HEK293 (cell line): ENCODE data around the gene LCNL1.

Experiments used
- CTCF ChIA-PET: fragments of 350-600 bp; formaldehyde crosslinking; extraction: SDS; loops from one replicate; lab custom pipeline; 2021; ENCODE audit warnings: antibody characterized with exemption; lab: Yijun Ruan, JAX
- POLR2A ChIA-PET: fragments of 300-600 bp; formaldehyde crosslinking; extraction: SDS; loops from one replicate; lab custom pipeline; 2020; ENCODE audit warnings: antibody characterized with exemption, inconsistent platforms; lab: Yijun Ruan, JAX
- H3K27ac ChIP-seq: fragments of 200-500 bp; sonication (Bioruptor generic); 2 replicates; pipeline ENCODE4 v1.5.1; 2014; ENCODE audit warnings: low read depth, low read length, control low read depth, inconsistent platforms; ENCODE audit errors: extremely low read depth
- H3K36me3 ChIP-seq, 2 experiments: fragments of 200-500 bp in 1 of 2; sonication (Bioruptor generic) in 1 of 2; 1 replicate in 1 of 2; 2 replicates in 1 of 2; pipeline ENCODE4 v1.5.1; 2014 to 2017; ENCODE audit warnings: inconsistent platforms in 2 of 2, low read length in 2 of 2; ENCODE audit not compliant: control insufficient read depth in 2 of 2, insufficient read depth in 1 of 2
- H3K4me1 ChIP-seq: fragments of 200-500 bp; sonication (Bioruptor generic); 2 replicates; pipeline ENCODE4 v1.5.1; 2014; ENCODE audit warnings: mild to moderate bottlenecking, low read length, inconsistent platforms; ENCODE audit not compliant: control insufficient read depth, insufficient read depth
- H3K4me3 ChIP-seq: 2 replicates; pipeline ENCODE4 v1.5.1; 2011; ENCODE audit warnings: low read depth, mild to moderate bottlenecking, control low read depth, low read length, moderate library complexity
- H3K9me3 ChIP-seq: fragments of 200-500 bp; sonication (Bioruptor generic); 2 replicates; pipeline ENCODE4 v1.5.1; 2014; ENCODE audit warnings: low read depth, low read length, inconsistent platforms; ENCODE audit not compliant: control insufficient read depth, insufficient read depth
- BCL11A ChIP-seq: fragments of 450-650 bp; formaldehyde crosslinking; IDR thresholded peaks from 2 replicates; pipeline ENCODE4 v1.5.1; 2016; ENCODE audit warnings: low read depth, missing biosample characterization, missing genetic modification characterization
- EGR2 ChIP-seq: fragments of 450-650 bp; formaldehyde crosslinking; IDR thresholded peaks from 2 replicates; pipeline ENCODE4 v1.5.1; 2016; ENCODE audit warnings: low read depth, missing biosample characterization, missing genetic modification characterization
- GLIS1 ChIP-seq: fragments of 450-650 bp; formaldehyde crosslinking; IDR thresholded peaks from 2 replicates; pipeline ENCODE4 v1.5.1; 2016; ENCODE audit warnings: missing biosample characterization, missing genetic modification characterization
- HIC1 ChIP-seq: fragments of 450-650 bp; formaldehyde crosslinking; IDR thresholded peaks from 2 replicates; pipeline ENCODE4 v1.5.1; 2016; ENCODE audit warnings: missing biosample characterization, missing genetic modification characterization
- KLF1 ChIP-seq: fragments of 450-650 bp; formaldehyde crosslinking; IDR thresholded peaks from 2 replicates; pipeline ENCODE4 v1.5.1; 2016; ENCODE audit warnings: missing biosample characterization, missing genetic modification characterization
- SCRT2 ChIP-seq: fragments of 450-650 bp; formaldehyde crosslinking; IDR thresholded peaks from 2 replicates; pipeline ENCODE4 v1.5.1; 2016; ENCODE audit warnings: missing biosample characterization, missing genetic modification characterization
- ZBTB1 ChIP-seq: fragments of 450-650 bp; formaldehyde crosslinking; IDR thresholded peaks from 2 replicates; pipeline ENCODE4 v1.5.1; 2016; ENCODE audit warnings: missing biosample characterization, missing genetic modification characterization
- ZFHX2 ChIP-seq: fragments of 450-650 bp; formaldehyde crosslinking; conservative IDR thresholded peaks from 2 replicates; pipeline ENCODE4 v1.5.1; 2016; ENCODE audit warnings: missing biosample characterization, missing genetic modification characterization
- ZFP37 ChIP-seq: fragments of 450-650 bp; formaldehyde crosslinking; IDR thresholded peaks from 2 replicates; pipeline ENCODE4 v1.5.1; 2016; ENCODE audit warnings: missing biosample characterization, missing genetic modification characterization
- ZFP41 ChIP-seq: fragments of 450-650 bp; formaldehyde crosslinking; IDR thresholded peaks from 2 replicates; pipeline ENCODE4 v1.5.1; 2016; ENCODE audit warnings: missing biosample characterization, missing genetic modification characterization, borderline replicate concordance
- ZIC2 ChIP-seq: fragments of 450-650 bp; formaldehyde crosslinking; IDR thresholded peaks from 2 replicates; pipeline ENCODE4 v1.5.1; 2016; ENCODE audit warnings: missing biosample characterization, missing genetic modification characterization
- ZNF16 ChIP-seq: fragments of 450-650 bp; formaldehyde crosslinking; IDR thresholded peaks from 2 replicates; pipeline ENCODE4 v1.5.1; 2016; ENCODE audit warnings: low read depth, missing biosample characterization, missing genetic modification characterization
- ZNF174 ChIP-seq: fragments of 450-650 bp; formaldehyde crosslinking; IDR thresholded peaks from 2 replicates; pipeline ENCODE4 v1.5.0; 2017; ENCODE audit warnings: missing biosample characterization, mild to moderate bottlenecking, missing genetic modification characterization
- ZNF18 ChIP-seq: fragments of 450-650 bp; formaldehyde crosslinking; IDR thresholded peaks from 2 replicates; pipeline ENCODE4 v1.5.1; 2016; ENCODE audit warnings: missing biosample characterization, missing genetic modification characterization
- ZNF341 ChIP-seq: fragments of 450-650 bp; formaldehyde crosslinking; IDR thresholded peaks from 2 replicates; pipeline ENCODE4; 2016; ENCODE audit warnings: low read depth, missing biosample characterization, missing genetic modification characterization
- ZNF747 ChIP-seq: fragments of 450-650 bp; formaldehyde crosslinking; IDR thresholded peaks from 2 replicates; pipeline ENCODE4 v1.5.1; 2016; ENCODE audit warnings: missing biosample characterization, missing genetic modification characterization
- TF ChIP-seq, protein P1 (sequence below): fragments of 450-650 bp; formaldehyde crosslinking; optimal IDR thresholded peaks from 2 replicates; pipeline ENCODE3; 2016; ENCODE audit warnings: missing biosample characterization, mild to moderate bottlenecking, missing genetic modification characterization

LCNL1 gene

DNA sequence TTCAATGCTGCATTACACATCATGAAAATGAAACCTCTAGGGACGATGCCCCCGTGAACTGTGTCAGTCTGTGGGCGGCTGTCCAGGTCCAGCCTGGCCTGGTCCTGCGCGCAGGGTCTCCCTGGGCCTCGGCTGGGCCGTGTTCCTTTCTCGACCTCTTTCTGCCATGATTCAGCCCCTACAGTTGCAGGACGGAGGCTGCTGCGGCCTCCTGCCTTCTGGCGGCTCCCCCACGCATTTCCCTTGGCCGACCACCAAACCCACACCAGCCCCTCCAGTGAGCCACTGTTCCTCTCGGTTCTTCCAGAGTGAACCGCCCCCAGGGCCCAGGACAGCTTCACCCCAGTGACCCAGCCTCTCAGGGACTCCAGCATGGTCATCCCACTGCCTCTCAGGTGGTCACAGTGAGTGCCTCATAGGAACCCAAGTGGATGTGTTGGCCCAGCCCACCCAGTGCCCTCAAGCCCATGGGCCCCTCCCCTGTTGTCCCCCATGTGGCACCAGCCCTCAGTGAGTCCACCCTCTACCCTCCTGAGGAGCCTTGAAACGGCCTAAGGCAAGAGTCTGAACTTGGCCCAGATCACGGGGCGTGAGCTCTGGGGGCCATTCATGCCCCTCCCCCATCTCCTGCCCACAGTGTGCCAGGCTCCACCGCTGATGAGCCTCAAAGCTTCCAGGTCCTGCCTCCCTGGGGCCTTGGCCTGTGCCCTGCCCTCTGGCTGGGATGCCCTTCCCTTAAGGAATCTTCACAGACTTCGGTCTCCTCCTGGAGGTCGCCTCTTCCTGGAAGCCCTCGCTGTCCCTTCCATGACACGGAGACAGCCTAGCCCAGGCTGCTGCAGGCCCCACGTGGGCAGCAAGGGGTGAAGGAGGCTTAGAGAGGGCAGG lies 23.6 kb downstream of the LCNL1 start:
- TF ChIP-seq HIC1 (tag by site-specific recombination), result 0 out of 2 replicates have a peak, but pooled peaks have one; percentile 48
- no peak for TF ChIP-seq ZNF174
- TF ChIP-seq ZBTB1 (tag by site-specific recombination), result no peak
- TF ChIP-seq ZFP37 (tag by site-specific recombination), result no peak
- TF ChIP-seq ZFP41 (tag by site-specific recombination), result no peak
- TF ChIP-seq, protein P1, sequence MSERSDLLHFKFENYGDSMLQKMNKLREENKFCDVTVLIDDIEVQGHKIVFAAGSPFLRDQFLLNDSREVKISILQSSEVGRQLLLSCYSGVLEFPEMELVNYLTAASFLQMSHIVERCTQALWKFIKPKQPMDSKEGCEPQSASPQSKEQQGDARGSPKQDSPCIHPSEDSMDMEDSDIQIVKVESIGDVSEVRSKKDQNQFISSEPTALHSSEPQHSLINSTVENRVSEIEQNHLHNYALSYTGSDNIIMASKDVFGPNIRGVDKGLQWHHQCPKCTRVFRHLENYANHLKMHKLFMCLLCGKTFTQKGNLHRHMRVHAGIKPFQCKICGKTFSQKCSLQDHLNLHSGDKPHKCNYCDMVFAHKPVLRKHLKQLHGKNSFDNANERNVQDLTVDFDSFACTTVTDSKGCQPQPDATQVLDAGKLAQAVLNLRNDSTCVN, result peak; percentile 11
- TF ChIP-seq ZNF18 (tag by site-specific recombination), result no peak
- ChIA-PET CTCF (interaction anchor here (0.8 to 5.2 kb wide), 4 partner anchors 23 to 214 kb away, joined by 3 to 24 read pairs (median 6); no protein-coding TSS in a partner anchor), POLR2A (interaction anchor here (1.3 kb wide), 1 partner anchor 14 kb away, joined by 3 read pairs; no protein-coding TSS in a partner anchor)

GRCh38 chr9:137007108-137007815 lies 24.5 kb downstream of the LCNL1 start:
- no peaks in the 10 kb centered on the region for H3K9me3 ChIP-seq
- H3K27ac ChIP-seq, result no peak overlapping the region
- H3K36me3 ChIP-seq, result peaks cover 0 to 13% of the 10 kb centered on the region in 2 experiments; a peak in 1 of 3 replicates
- TF ChIP-seq GLIS1 (tag by site-specific recombination) (peak; percentile 98), SCRT2 (tag by site-specific recombination) (0 out of 2 replicates have a peak, but pooled peaks have one; percentile 23), ZNF341 (tag by site-specific recombination) (no peak), ZIC2 (peak; percentile 71), KLF1 (tag by site-specific recombination) (peak; percentile 38), ZNF747 (no peak), BCL11A (tag by site-specific recombination) (0 out of 2 replicates have a peak, but pooled peaks have one; percentile 16), HIC1 (tag by site-specific recombination) (0 out of 2 replicates have a peak, but pooled peaks have one; percentile 19), ZFHX2 (tag by site-specific recombination) (peak; percentile 45; the same call in 1 of the 2 replicates), EGR2 (tag by site-specific recombination) (0 out of 2 replicates have a peak, but pooled peaks have one; percentile 23), ZNF16 (tag by site-specific recombination) (no peak)
- POLR2A ChIA-PET, result interaction anchor here (0.7 to 1.3 kb wide), 3 partner anchors 15 to 132 kb away, joined by 3 read pairs; no protein-coding TSS in a partner anchor
- CTCF ChIA-PET, result interaction anchor here (0.5 to 2.1 kb wide), 4 partner anchors 21 to 215 kb away, joined by 3 to 10 read pairs (median 3); no protein-coding TSS in a partner anchor
- no peak overlapping the region for H3K4me3 ChIP-seq
- H3K4me1 ChIP-seq, result peaks cover 3% of the 10 kb centered on the region; the same call in 1 of the 2 replicates

More for the DNA sequence above, 23.6 kb downstream of the LCNL1 start:
- H3K4me1 ChIP-seq, result peaks cover 3% of the 10 kb centered on the region; the same call in 1 of the 2 replicates
- H3K4me3 ChIP-seq, result no peak overlapping the region
- no peaks in the 10 kb centered on the region for H3K9me3 ChIP-seq
- H3K36me3 ChIP-seq, result peaks cover 0 to 8% of the 10 kb centered on the region in 2 experiments; a peak in 1 of 3 replicates
- H3K27ac ChIP-seq, result no peak overlapping the region
